WTC11 (cell line): ENCODE data around the gene FAM221B. TPM values are rescaled to one million over a fixed set of nuclear protein-coding genes. Genes with fewer than 3 reads are reported as not detected.

Source experiments
- ATAC-seq: fragments of 200-7000 bp; cut with Tn5 transposase; 2 replicates; pipeline ENCODE4 v1.10.0; 2021; ENCODE audit warnings: mild to moderate bottlenecking, moderate library complexity
- CTCF ChIA-PET: fragments of 300-600 bp; sonication (Branson Sonifier 250); formaldehyde crosslinking; loops from one replicate; lab custom pipeline; 2021; ENCODE audit warnings: antibody characterized with exemption; lab: Charles Lee
- POLR2A ChIA-PET: fragments of 350-600 bp; sonication (Branson Sonifier 250); formaldehyde crosslinking; loops from one replicate; lab custom pipeline; 2021; ENCODE audit warnings: antibody characterized with exemption; lab: Charles Lee
- DNase-seq: peaks from one replicate; pipeline ENCODE4 v3.0.0; 2021; ENCODE audit warnings: low spot score
- H3K27ac Mint-ChIP-seq: 2 replicates; pipeline ENCODE4 v1.8.0; 2021; ENCODE audit warnings: mixed read lengths
- H3K27me3 Mint-ChIP-seq: 2 replicates; pipeline ENCODE4 v1.8.0; 2021; ENCODE audit warnings: low read depth, mild to moderate bottlenecking, moderate library complexity, mixed read lengths
- H3K36me3 Mint-ChIP-seq: 2 replicates; pipeline ENCODE4 v1.8.0; 2021; ENCODE audit warnings: mixed read lengths
- H3K4me1 Mint-ChIP-seq: 2 replicates; pipeline ENCODE4 v1.8.0; 2022; ENCODE audit warnings: mixed read lengths
- H3K4me3 Mint-ChIP-seq: 2 replicates; pipeline ENCODE4 v1.8.0; 2021; ENCODE audit warnings: mild to moderate bottlenecking, moderate library complexity, mixed read lengths
- H3K9me3 Mint-ChIP-seq: 2 replicates; pipeline ENCODE4 v1.8.0; 2021; ENCODE audit warnings: mixed read lengths
- ATF1 ChIP-seq: sonication (generic); formaldehyde crosslinking; IDR thresholded peaks from 2 replicates; pipeline ENCODE4 v1.8.1; 2023; ENCODE audit warnings: mild to moderate bottlenecking, moderate library complexity, missing genetic modification reagents
- CBFB ChIP-seq: sonication (generic); formaldehyde crosslinking; IDR thresholded peaks from 2 replicates; pipeline ENCODE4 v1.8.1; 2022; ENCODE audit warnings: mild to moderate bottlenecking, low read depth, missing genetic modification reagents
- E2F4 ChIP-seq: sonication (generic); formaldehyde crosslinking; IDR thresholded peaks from 2 replicates; pipeline ENCODE4 v1.8.1; 2022; ENCODE audit warnings: low read depth, mild to moderate bottlenecking, moderate library complexity, missing genetic modification reagents, borderline replicate concordance
- ESRRA ChIP-seq: sonication (generic); formaldehyde crosslinking; IDR thresholded peaks from 2 replicates; pipeline ENCODE4 v1.8.1; 2022; ENCODE audit warnings: mild to moderate bottlenecking, missing genetic modification reagents, borderline replicate concordance
- FOXP1 ChIP-seq: sonication (generic); formaldehyde crosslinking; IDR thresholded peaks from 2 replicates; pipeline ENCODE4 v1.8.0; 2022; ENCODE audit warnings: missing genetic modification reagents, mild to moderate bottlenecking, moderate library complexity, borderline replicate concordance
- HMGA2 ChIP-seq: fragments of 250-450 bp; sonication (Bioruptor Pico); IDR thresholded peaks from 2 replicates; pipeline ENCODE4 v1.4.0; 2021; ENCODE audit warnings: mild to moderate bottlenecking, moderate library complexity
- IRF2 ChIP-seq: sonication (generic); formaldehyde crosslinking; IDR thresholded peaks from 2 replicates; pipeline ENCODE4 v1.8.0; 2022; ENCODE audit warnings: low read depth, missing genetic modification reagents, borderline replicate concordance
- KAT7 ChIP-seq: sonication (generic); formaldehyde crosslinking; IDR thresholded peaks from 2 replicates; pipeline ENCODE4 v1.8.1; 2023; ENCODE audit warnings: missing genetic modification reagents, mild to moderate bottlenecking, borderline replicate concordance
- NR3C1 ChIP-seq: sonication (generic); formaldehyde crosslinking; conservative IDR thresholded peaks from 2 replicates; pipeline ENCODE4 v1.8.1; 2023; ENCODE audit warnings: low read depth, mild to moderate bottlenecking, missing genetic modification reagents
- SMAD3 ChIP-seq: sonication (generic); formaldehyde crosslinking; IDR thresholded peaks from 2 replicates; pipeline ENCODE4 v1.8.0; 2022; ENCODE audit warnings: missing genetic modification reagents, mild to moderate bottlenecking, borderline replicate concordance
- SMAD4 ChIP-seq: sonication (generic); formaldehyde crosslinking; IDR thresholded peaks from 2 replicates; pipeline ENCODE4 v1.8.0; 2022; ENCODE audit warnings: mild to moderate bottlenecking, missing genetic modification reagents
- SOX15 ChIP-seq: fragments of 250-450 bp; sonication (Bioruptor Pico); IDR thresholded peaks from 2 replicates; pipeline ENCODE4 v1.9.0; 2021; ENCODE audit warnings: mild to moderate bottlenecking
- TCF7 ChIP-seq: sonication (generic); formaldehyde crosslinking; IDR thresholded peaks from 2 replicates; pipeline ENCODE4 v1.8.0; 2022; ENCODE audit warnings: mild to moderate bottlenecking, low read depth, missing genetic modification reagents, moderate library complexity
- TEAD4 ChIP-seq: sonication (generic); formaldehyde crosslinking; IDR thresholded peaks from 2 replicates; pipeline ENCODE4 v1.8.0; 2022; ENCODE audit warnings: mild to moderate bottlenecking, missing genetic modification reagents
- ZBTB43 ChIP-seq: sonication (generic); formaldehyde crosslinking; IDR thresholded peaks from 2 replicates; pipeline ENCODE4 v1.8.1; 2023; ENCODE audit warnings: mild to moderate bottlenecking, missing genetic modification reagents
- ZNF121 ChIP-seq: sonication (generic); formaldehyde crosslinking; IDR thresholded peaks from 2 replicates; pipeline ENCODE4 v1.8.0; 2023; ENCODE audit warnings: missing genetic modification reagents
- ZNF232 ChIP-seq: sonication (generic); formaldehyde crosslinking; IDR thresholded peaks from 2 replicates; pipeline ENCODE4 v1.8.0; 2022; ENCODE audit warnings: mild to moderate bottlenecking, missing genetic modification reagents
- ZNF423 ChIP-seq: fragments of 250-450 bp; sonication (Bioruptor Pico); IDR thresholded peaks from 2 replicates; pipeline ENCODE4 v2.1.2; 2022; ENCODE audit warnings: mild to moderate bottlenecking, moderate library complexity
- total RNA-seq: library from RNA; stranded (reverse); gene quantifications from 3 replicates; pipeline ENCODE4 v1.2.3, GENCODE V29; 2021
- TF ChIP-seq, protein P1 (sequence below): sonication (generic); formaldehyde crosslinking; IDR thresholded peaks from 2 replicates; pipeline ENCODE4 v1.8.0; 2022; ENCODE audit warnings: mild to moderate bottlenecking, missing genetic modification reagents
- TF ChIP-seq, protein P2 (sequence below): sonication (generic); formaldehyde crosslinking; IDR thresholded peaks from 2 replicates; pipeline ENCODE4 v1.8.1; 2022; ENCODE audit warnings: mild to moderate bottlenecking, missing genetic modification reagents, moderate library complexity, borderline replicate concordance
- TF ChIP-seq, protein P3 (sequence below): sonication (generic); formaldehyde crosslinking; IDR thresholded peaks from 2 replicates; pipeline ENCODE4 v1.8.1; 2022; ENCODE audit warnings: missing genetic modification reagents, borderline replicate concordance
- TF ChIP-seq, protein P4 (sequence below): sonication (generic); formaldehyde crosslinking; IDR thresholded peaks from 2 replicates; pipeline ENCODE4 v1.8.0; 2023; ENCODE audit warnings: missing genetic modification reagents

FAM221B gene
- total RNA-seq, 1 experiment from 2014 or later, result 0.11 TPM

DNA sequence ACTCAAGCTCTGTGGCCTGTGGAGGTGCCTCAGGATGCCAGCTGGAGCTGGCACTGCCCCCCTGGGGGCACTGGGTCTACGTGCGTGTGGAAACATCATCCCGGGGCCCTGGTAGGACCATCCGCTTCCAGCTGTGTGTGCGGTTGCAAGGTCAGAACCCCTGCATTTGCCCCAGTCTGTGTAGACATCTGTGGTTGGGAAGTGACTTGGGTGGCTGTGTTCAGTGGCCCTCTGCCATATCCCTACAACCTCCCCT, 13.0 kb upstream of the FAM221B start:
- ChIA-PET CTCF (interaction anchor here (1.1 to 1.2 kb wide), 2 partner anchors 41 to 86 kb away, joined by 3 to 6 read pairs; no protein-coding TSS in a partner anchor), POLR2A (interaction anchor here (0.5 kb wide), 1 partner anchor 1774 kb away, joined by 5 read pairs; no protein-coding TSS in a partner anchor)
- TF ChIP-seq ZBTB43 (CRISPR knock-in tag), result no peak
- TF ChIP-seq ZNF121 (CRISPR knock-in tag), result no peak
- TF ChIP-seq SOX15, result no peak
- TF ChIP-seq ATF1 (CRISPR knock-in tag), result no peak
- ATAC-seq (no peak), DNase-seq (no peak)
- Mint-ChIP-seq H3K4me1 (peaks cover 32% of the 10 kb centered on the region), H3K9me3 (no peaks in the 10 kb centered on the region), H3K27ac (no peak overlapping the region), H3K4me3 (no peak overlapping the region), H3K27me3 (peaks cover 34% of the 10 kb centered on the region), H3K36me3 (no peaks in the 10 kb centered on the region)

GRCh38 chr9:35840881-35841644, 12.5 kb upstream of the FAM221B start:
- no peak for TF ChIP-seq TCF7 (CRISPR knock-in tag)
- DNase-seq (no peak), ATAC-seq (no peak)
- H3K27ac Mint-ChIP-seq, result no peak overlapping the region
- peaks cover 31% of the 10 kb centered on the region for H3K27me3 Mint-ChIP-seq
- ChIA-PET CTCF (interaction anchor here (1.1 to 1.2 kb wide), 2 partner anchors 41 to 85 kb away, joined by 3 to 6 read pairs; no protein-coding TSS in a partner anchor), POLR2A (interaction anchor here (0.5 kb wide), 1 partner anchor 1774 kb away, joined by 5 read pairs; no protein-coding TSS in a partner anchor)
- peaks cover 32% of the 10 kb centered on the region for H3K4me1 Mint-ChIP-seq
- H3K4me3 Mint-ChIP-seq, result no peak overlapping the region
- H3K9me3 Mint-ChIP-seq, result no peaks in the 10 kb centered on the region
- H3K36me3 Mint-ChIP-seq, result no peaks in the 10 kb centered on the region

DNA sequence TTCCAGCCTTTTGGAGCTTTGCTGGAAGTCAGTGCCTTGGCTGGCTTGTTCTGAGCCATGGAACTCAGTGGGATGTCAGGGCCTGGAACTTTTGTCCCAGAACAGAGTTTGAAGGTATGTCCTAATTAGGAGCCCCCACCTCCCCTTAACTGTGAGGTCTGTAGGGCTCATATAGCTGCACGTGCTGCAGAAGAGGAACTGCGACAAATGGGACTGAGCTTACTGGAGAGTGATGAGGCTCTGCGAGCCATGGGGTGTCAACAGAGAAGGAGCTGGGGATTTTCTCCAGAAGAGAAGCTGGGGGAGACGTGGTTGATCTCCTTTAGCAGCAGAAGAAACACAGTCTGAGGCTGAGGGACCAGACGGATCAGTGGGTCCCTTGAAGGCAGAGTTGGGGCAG, 11.4 kb upstream of the FAM221B start:
- Mint-ChIP-seq H3K9me3 (no peaks in the 10 kb centered on the region), H3K36me3 (no peaks in the 10 kb centered on the region), H3K27ac (no peak overlapping the region; the same call in 1 of the 2 replicates), H3K27me3 (peaks cover 25% of the 10 kb centered on the region), H3K4me1 (peaks cover 25% of the 10 kb centered on the region), H3K4me3 (no peak overlapping the region)
- POLR2A ChIA-PET, result no interaction called here
- ATAC-seq (no peak), DNase-seq (no peak)
- CTCF ChIA-PET, result interaction anchor here (0.8 to 1.4 kb wide), 3 partner anchors 11 to 42 kb away, joined by 3 to 4 read pairs (median 4); partner anchors contain the start of genes FAM221B and TMEM8B
- TF ChIP-seq ESRRA (CRISPR knock-in tag) (no peak), NR3C1 (CRISPR knock-in tag) (no peak), CBFB (CRISPR knock-in tag) (no peak), TCF7 (CRISPR knock-in tag) (no peak), ZNF232 (no peak), ZNF121 (CRISPR knock-in tag) (no peak), E2F4 (no peak), FOXP1 (CRISPR knock-in tag) (no peak), ZNF423 (CRISPR knock-in tag) (no peak), KAT7 (CRISPR knock-in tag) (no peak), IRF2 (CRISPR knock-in tag) (no peak), TEAD4 (no peak), SMAD3 (no peak), HMGA2 (CRISPR knock-in tag) (no peak), SMAD4 (no peak)
- TF ChIP-seq, protein P1, sequence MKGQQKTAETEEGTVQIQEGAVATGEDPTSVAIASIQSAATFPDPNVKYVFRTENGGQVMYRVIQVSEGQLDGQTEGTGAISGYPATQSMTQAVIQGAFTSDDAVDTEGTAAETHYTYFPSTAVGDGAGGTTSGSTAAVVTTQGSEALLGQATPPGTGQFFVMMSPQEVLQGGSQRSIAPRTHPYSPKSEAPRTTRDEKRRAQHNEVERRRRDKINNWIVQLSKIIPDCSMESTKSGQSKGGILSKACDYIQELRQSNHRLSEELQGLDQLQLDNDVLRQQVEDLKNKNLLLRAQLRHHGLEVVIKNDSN (CRISPR knock-in tag), result no peak
- TF ChIP-seq, protein P2, sequence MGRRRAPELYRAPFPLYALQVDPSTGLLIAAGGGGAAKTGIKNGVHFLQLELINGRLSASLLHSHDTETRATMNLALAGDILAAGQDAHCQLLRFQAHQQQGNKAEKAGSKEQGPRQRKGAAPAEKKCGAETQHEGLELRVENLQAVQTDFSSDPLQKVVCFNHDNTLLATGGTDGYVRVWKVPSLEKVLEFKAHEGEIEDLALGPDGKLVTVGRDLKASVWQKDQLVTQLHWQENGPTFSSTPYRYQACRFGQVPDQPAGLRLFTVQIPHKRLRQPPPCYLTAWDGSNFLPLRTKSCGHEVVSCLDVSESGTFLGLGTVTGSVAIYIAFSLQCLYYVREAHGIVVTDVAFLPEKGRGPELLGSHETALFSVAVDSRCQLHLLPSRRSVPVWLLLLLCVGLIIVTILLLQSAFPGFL (CRISPR knock-in tag), result no peak
- TF ChIP-seq, protein P3, sequence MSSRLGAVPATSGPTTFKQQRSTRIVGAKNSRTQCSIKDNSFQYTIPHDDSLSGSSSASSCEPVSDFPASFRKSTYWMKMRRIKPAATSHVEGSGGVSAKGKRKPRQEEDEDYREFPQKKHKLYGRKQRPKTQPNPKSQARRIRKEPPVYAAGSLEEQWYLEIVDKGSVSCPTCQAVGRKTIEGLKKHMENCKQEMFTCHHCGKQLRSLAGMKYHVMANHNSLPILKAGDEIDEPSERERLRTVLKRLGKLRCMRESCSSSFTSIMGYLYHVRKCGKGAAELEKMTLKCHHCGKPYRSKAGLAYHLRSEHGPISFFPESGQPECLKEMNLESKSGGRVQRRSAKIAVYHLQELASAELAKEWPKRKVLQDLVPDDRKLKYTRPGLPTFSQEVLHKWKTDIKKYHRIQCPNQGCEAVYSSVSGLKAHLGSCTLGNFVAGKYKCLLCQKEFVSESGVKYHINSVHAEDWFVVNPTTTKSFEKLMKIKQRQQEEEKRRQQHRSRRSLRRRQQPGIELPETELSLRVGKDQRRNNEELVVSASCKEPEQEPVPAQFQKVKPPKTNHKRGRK (CRISPR knock-in tag), result no peak
- TF ChIP-seq, protein P4, sequence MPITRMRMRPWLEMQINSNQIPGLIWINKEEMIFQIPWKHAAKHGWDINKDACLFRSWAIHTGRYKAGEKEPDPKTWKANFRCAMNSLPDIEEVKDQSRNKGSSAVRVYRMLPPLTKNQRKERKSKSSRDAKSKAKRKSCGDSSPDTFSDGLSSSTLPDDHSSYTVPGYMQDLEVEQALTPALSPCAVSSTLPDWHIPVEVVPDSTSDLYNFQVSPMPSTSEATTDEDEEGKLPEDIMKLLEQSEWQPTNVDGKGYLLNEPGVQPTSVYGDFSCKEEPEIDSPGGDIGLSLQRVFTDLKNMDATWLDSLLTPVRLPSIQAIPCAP, result no peak
